HAP-1 (cell line): ENCODE data around the gene ACSS1.
A peak's percentile ranks its signal among the peaks of the same experiment; 100 is the strongest.

Source experiments
- DNase-seq, 2 experiments: peaks; one replicate each; pipeline ENCODE4 v3.0.0-alpha.2; 2016 to 2020; ENCODE audit warnings: low spot score in 2 of 2
- H3K27me3 ChIP-seq: fragments of 250-450 bp; sonication (Bioruptor Pico); 2 replicates; pipeline ENCODE4 v1.5.1; 2020; ENCODE audit warnings: low read depth, mild to moderate bottlenecking, moderate library complexity
- H3K36me3 ChIP-seq: fragments of 250-450 bp; sonication (Bioruptor Pico); replicated peaks from 2 replicates; pipeline ENCODE4 v1.5.1; 2020; ENCODE audit warnings: mild to moderate bottlenecking
- H3K4me1 ChIP-seq: fragments of 250-450 bp; sonication (Bioruptor Pico); 2 replicates; pipeline ENCODE4 v1.5.1; 2020; ENCODE audit warnings: mild to moderate bottlenecking
- H3K4me3 ChIP-seq: fragments of 250-450 bp; sonication (Bioruptor Pico); 2 replicates; pipeline ENCODE4 v1.5.1; 2020; ENCODE audit warnings: mild to moderate bottlenecking, moderate library complexity
- H3K9me3 ChIP-seq: fragments of 250-450 bp; sonication (Bioruptor Pico); 2 replicates; pipeline ENCODE4 v1.5.1; 2020; ENCODE audit warnings: mild to moderate bottlenecking, moderate library complexity
- in situ Hi-C: fragments of 300-500 bp; cut with MboI; formaldehyde crosslinking; loops from 3 replicates; pipeline ENCODE4 v1.14.3; 2020; ENCODE audit warnings: low sequenced_read_pairs, inconsistent platforms, mixed read lengths

The ACSS1 gene

GRCh38 chr20:24993337-24994185 lies 64.4 kb downstream of the ACSS1 start:
- peaks cover 26% of the 10 kb centered on the region for H3K4me1 ChIP-seq
- peak in 1 of 2 experiments; percentile 48 for DNase-seq

DNA sequence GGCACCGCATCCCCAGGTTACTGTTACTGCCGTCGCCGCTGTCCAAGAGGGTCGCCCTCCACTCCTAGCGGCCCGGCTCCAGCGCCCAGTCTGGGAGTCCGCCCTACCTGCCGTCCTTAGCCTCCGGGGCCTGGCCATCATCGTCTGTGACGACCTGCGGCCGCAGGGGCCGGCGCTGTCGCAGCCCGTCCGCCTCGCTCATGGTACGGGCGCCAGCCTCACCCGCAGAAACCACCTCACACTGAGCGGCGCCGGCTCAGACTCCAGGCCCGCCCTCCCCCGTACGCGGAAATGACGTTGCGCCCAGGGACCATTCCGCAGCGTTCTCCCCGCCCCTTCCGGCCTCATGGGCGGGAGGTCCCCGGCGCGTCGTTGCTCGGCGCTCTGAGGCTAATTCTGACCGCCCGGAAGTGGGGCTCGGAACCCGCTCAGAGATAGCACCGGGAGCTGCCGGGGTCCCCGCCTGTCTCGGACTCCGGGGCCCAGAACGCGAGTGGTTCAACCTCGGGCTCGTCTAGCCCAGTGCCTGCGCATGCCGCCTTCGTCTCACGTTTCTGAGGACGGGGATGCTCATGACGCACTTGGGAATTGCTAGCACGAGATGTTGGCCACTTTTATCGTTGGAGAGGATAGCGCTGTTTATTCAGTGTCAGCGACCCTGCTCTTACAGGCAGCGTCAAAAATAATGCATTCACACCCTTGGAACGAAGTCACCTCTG lies 65.3 kb downstream of the ACSS1 start, which contains the start of gene APMAP:
TSS of gene APMAP (minus strand) at position 265 of the 719 bp plus-strand sequence. CDS start at position 202, 63 bp downstream.
- Histone ChIP-seq H3K27me3 (no peaks in the 10 kb centered on the region), H3K9me3 (no peaks in the 10 kb centered on the region), H3K4me1 (peaks cover 26% of the 10 kb centered on the region), H3K4me3 (peak within 1 kb of the TSS; percentile 98), H3K36me3 (peaks cover 3% of the 10 kb centered on the region)
- in situ Hi-C loops = loop anchor here (10.0 to 25.0 kb wide), 2 partner anchors 302 to 870 kb away; no protein-coding TSS in a partner anchor
- DNase-seq = peak; percentile 84 to 96

More at GRCh38 chr20:24993337-24994185, 64.4 kb downstream of the ACSS1 start:
- in situ Hi-C loops = loop anchor here (10.0 to 25.0 kb wide), 2 partner anchors 301 to 869 kb away; no protein-coding TSS in a partner anchor
- peak overlapping the region; percentile 98 for H3K4me3 ChIP-seq
- peaks cover 3% of the 10 kb centered on the region for H3K36me3 ChIP-seq
- H3K9me3 ChIP-seq = no peaks in the 10 kb centered on the region
- H3K27me3 ChIP-seq = no peaks in the 10 kb centered on the region

- in situ Hi-C loops = loop anchor here (10.0 to 25.0 kb wide), 2 partner anchors 303 to 870 kb away; no protein-coding TSS in a partner anchor
- Histone ChIP-seq H3K9me3 (no peaks in the 10 kb centered on the region), H3K27me3 (no peaks in the 10 kb centered on the region), H3K4me3 (peak overlapping the region; percentile 98), H3K36me3 (peaks cover 3% of the 10 kb centered on the region), H3K4me1 (peaks cover 26% of the 10 kb centered on the region)
- DNase-seq = peak; percentile 25 to 53
Observed at GRCh38 chr20:24991897-24992486, 65.9 kb downstream of the ACSS1 start.

GRCh38 chr20:24990810-24991252 lies 67.1 kb downstream of the ACSS1 start:
- Histone ChIP-seq H3K4me3 (peak overlapping the region; percentile 98), H3K36me3 (peaks cover 3% of the 10 kb centered on the region), H3K9me3 (no peaks in the 10 kb centered on the region), H3K27me3 (no peaks in the 10 kb centered on the region), H3K4me1 (peaks cover 26% of the 10 kb centered on the region)
- in situ Hi-C loops = loop anchor here (10.0 to 25.0 kb wide), 2 partner anchors 304 to 871 kb away; no protein-coding TSS in a partner anchor
- DNase-seq = peak in 1 of 2 experiments; percentile 29

DNA sequence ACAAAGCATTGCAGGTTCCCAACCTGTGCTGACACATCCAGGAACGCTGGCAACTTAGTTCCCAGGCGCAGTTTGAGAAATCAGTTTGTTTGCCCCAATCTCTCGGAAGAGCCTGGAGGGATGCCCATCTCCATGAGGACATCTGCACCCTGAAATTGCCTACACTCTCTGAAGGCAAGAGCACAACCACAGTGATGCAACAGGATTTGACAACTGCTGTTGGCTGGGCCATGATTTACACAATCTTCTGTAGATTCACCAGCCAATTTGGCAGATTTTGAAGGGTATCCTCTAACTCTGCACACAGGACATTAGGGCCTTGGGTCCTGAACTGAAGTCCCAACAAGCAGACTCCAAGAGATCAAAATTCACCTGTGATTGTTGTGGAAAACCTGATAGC lies 68.8 kb downstream of the ACSS1 start:
- in situ Hi-C loops = loop anchor here (25.0 kb wide), 1 partner anchor 873 kb away; no protein-coding TSS in a partner anchor
- no peak for DNase-seq
- no peaks in the 10 kb centered on the region for H3K27me3 ChIP-seq
- peaks cover 3% of the 10 kb centered on the region for H3K36me3 ChIP-seq
- no peak overlapping the region for H3K4me3 ChIP-seq
- H3K9me3 ChIP-seq = no peaks in the 10 kb centered on the region
- peaks cover 24% of the 10 kb centered on the region for H3K4me1 ChIP-seq

- in situ Hi-C loops = loop anchor here (25.0 kb wide), 1 partner anchor 874 kb away; no protein-coding TSS in a partner anchor
- Histone ChIP-seq H3K4me1 (peaks cover 17% of the 10 kb centered on the region), H3K36me3 (peaks cover 3% of the 10 kb centered on the region), H3K27me3 (no peaks in the 10 kb centered on the region), H3K9me3 (no peaks in the 10 kb centered on the region), H3K4me3 (no peak overlapping the region)
- no peak for DNase-seq
Observed at GRCh38 chr20:24987873-24988835, 69.8 kb downstream of the ACSS1 start.

DNA sequence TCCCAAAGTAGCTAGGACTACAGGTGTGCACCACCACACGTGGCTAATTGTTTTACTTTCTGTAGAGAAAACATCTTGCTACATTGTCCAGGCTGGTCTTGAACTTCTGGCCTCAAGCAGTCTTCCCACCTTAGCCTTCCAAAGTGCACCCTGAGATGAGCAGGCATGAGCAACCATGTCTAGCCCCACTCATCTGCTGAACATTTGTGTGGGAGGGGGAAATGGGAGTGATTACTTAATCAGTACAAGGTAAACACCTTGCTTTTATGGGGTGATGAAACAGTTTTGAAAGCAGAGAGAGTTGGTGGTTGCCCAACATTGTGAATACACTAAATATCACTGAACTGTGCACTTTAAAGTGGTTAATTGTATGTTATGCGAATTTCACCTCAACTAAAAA lies 70.7 kb downstream of the ACSS1 start:
- Histone ChIP-seq H3K4me1 (peaks cover 13% of the 10 kb centered on the region), H3K9me3 (no peaks in the 10 kb centered on the region), H3K27me3 (no peaks in the 10 kb centered on the region), H3K4me3 (no peak overlapping the region), H3K36me3 (peaks cover under 1% of the 10 kb centered on the region)
- in situ Hi-C loops = loop anchor here (25.0 kb wide), 1 partner anchor 875 kb away; no protein-coding TSS in a partner anchor
- DNase-seq = no peak

DNA sequence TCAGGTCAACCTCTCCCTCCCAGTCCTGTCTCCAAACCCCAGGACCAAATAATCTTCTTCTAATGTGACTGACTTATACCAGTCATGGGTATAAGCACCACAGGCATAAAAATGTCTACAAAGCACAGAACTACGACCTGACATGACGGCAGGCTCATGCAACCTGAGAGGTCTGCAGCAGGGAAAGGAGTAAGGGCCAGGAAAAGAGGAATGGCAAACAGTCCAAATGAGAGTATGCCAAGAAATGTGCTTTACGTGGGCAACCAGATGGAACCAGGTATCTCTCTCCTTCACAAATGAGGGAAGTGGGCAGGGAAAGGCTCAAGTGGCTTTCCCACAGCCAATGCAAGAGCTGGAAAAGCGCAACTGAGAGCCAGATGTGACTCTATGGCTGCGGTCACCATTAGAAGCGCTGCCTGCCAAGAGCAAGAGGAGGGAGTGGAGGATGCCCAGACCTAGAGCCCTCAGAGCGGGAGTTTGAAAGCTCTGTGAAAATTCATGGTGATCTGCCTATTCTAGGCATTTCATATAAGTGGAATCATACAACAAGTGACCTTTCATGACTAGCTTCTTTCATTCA lies 71.4 kb downstream of the ACSS1 start:
- peaks cover 3% of the 10 kb centered on the region; the same call in 1 of the 2 replicates for H3K36me3 ChIP-seq
- no peaks in the 10 kb centered on the region for H3K27me3 ChIP-seq
- H3K4me3 ChIP-seq = no peak overlapping the region
- in situ Hi-C loops = loop anchor here (25.0 kb wide), 1 partner anchor 876 kb away; no protein-coding TSS in a partner anchor
- H3K4me1 ChIP-seq = peaks cover 12% of the 10 kb centered on the region
- H3K9me3 ChIP-seq = no peaks in the 10 kb centered on the region
- DNase-seq = no peak

DNA sequence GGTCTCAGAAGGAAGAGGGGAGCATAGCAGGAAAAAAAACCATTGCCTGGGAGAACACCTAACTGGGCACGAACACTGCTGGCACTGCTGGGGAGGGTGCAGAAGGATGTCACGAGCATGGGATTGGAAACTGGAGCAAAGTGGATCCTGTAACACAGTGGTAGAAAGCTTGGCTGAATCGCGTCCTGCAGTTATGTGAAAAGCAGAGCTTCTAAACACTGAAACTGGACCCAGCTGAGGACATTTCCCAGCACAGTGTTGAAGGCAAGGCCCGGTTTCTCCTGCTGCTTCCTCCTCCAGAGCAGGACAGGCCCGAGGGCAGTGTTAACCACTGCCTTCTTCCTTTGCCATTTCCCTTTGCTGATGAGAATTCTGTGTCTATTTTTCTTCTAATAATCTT lies 72.1 kb downstream of the ACSS1 start:
- H3K36me3 ChIP-seq = peaks cover 8% of the 10 kb centered on the region
- H3K9me3 ChIP-seq = no peaks in the 10 kb centered on the region
- H3K4me3 ChIP-seq = no peak overlapping the region
- in situ Hi-C loops = loop anchor here (25.0 kb wide), 1 partner anchor 876 kb away; no protein-coding TSS in a partner anchor
- DNase-seq = no peak
- peaks cover 5% of the 10 kb centered on the region for H3K4me1 ChIP-seq
- H3K27me3 ChIP-seq = no peaks in the 10 kb centered on the region

- H3K36me3 ChIP-seq = peaks cover 13% of the 10 kb centered on the region
- peaks cover under 1% of the 10 kb centered on the region for H3K9me3 ChIP-seq
- no peaks in the 10 kb centered on the region for H3K27me3 ChIP-seq
- H3K4me3 ChIP-seq = no peak overlapping the region
- no peaks in the 10 kb centered on the region; the same call in 1 of the 2 replicates for H3K4me1 ChIP-seq
- no peak for DNase-seq
- in situ Hi-C loops = loop anchor here (25.0 kb wide), 1 partner anchor 877 kb away; no protein-coding TSS in a partner anchor
Observed at GRCh38 chr20:24984961-24985640, 72.8 kb downstream of the ACSS1 start.

GRCh38 chr20:24983896-24984295 lies 74.0 kb downstream of the ACSS1 start:
- in situ Hi-C loops = loop anchor here (25.0 kb wide), 1 partner anchor 878 kb away; no protein-coding TSS in a partner anchor
- peaks cover 13% of the 10 kb centered on the region for H3K36me3 ChIP-seq
- H3K9me3 ChIP-seq = peaks cover 5% of the 10 kb centered on the region
- H3K27me3 ChIP-seq = no peaks in the 10 kb centered on the region
- no peak for DNase-seq
- H3K4me1 ChIP-seq = no peaks in the 10 kb centered on the region
- no peak overlapping the region for H3K4me3 ChIP-seq
